MCF 10A (cell line): ENCODE measurements around the gene ERN2. TPM values are rescaled to one million over a fixed set of nuclear protein-coding genes. Genes with fewer than 3 reads are reported as not detected.
"Not testable (repeated sequence)": the region's sequence is repeated elsewhere in the genome, so short reads cannot be mapped to it uniquely, and the experiment has no call there.

Experiments
- BruUV-seq: library from RNA; stranded (reverse); fragments of 400-500 nt; replicated peaks from 2 replicates; lab custom pipeline; 2021; lab: Mats Ljungman, UMichigan
- CTCF ChIA-PET: fragments of 300-600 bp; sonication (Branson Sonifier 250); formaldehyde crosslinking; extraction: SDS; loops from one replicate; lab custom pipeline; 2021; ENCODE audit warnings: antibody characterized with exemption, inconsistent platforms; lab: Yijun Ruan, JAX
- POLR2A ChIA-PET: fragments of 300-600, 350-650 bp; sonication (Branson Sonifier 250); formaldehyde crosslinking; extraction: SDS; loops from one replicate; lab custom pipeline; 2020; ENCODE audit warnings: antibody characterized with exemption, inconsistent platforms; lab: Yijun Ruan, JAX
- DNase-seq: peaks from one replicate; pipeline ENCODE4 v3.0.0-alpha.2; 2018; ENCODE audit not compliant: unreplicated experiment
- H3K27ac Mint-ChIP-seq: one replicate; pipeline ENCODE4 v1.8.0; 2022; ENCODE audit warnings: mild to moderate bottlenecking, low read depth, mixed read lengths; ENCODE audit not compliant: unreplicated experiment
- H3K27me3 Mint-ChIP-seq: one replicate; pipeline ENCODE4 v1.8.0; 2022; ENCODE audit warnings: mixed read lengths; ENCODE audit not compliant: insufficient read depth, unreplicated experiment
- H3K36me3 Mint-ChIP-seq: one replicate; pipeline ENCODE4 v1.8.0; 2022; ENCODE audit warnings: mild to moderate bottlenecking, moderate library complexity, mixed read lengths; ENCODE audit not compliant: insufficient read depth, unreplicated experiment
- H3K4me1 Mint-ChIP-seq: one replicate; pipeline ENCODE4 v1.8.0; 2022; ENCODE audit warnings: mixed read lengths; ENCODE audit not compliant: insufficient read depth, unreplicated experiment
- H3K4me3 Mint-ChIP-seq: one replicate; pipeline ENCODE4 v1.8.0; 2022; ENCODE audit warnings: mild to moderate bottlenecking, moderate library complexity, mixed read lengths; ENCODE audit not compliant: unreplicated experiment
- H3K9me3 Mint-ChIP-seq: one replicate; pipeline ENCODE4 v1.8.0; 2022; ENCODE audit warnings: mixed read lengths; ENCODE audit not compliant: unreplicated experiment
- intact Hi-C: fragments of 100-400 bp; cut with micrococcal nuclease; formaldehyde crosslinking; loops from 2 replicates; pipeline ENCODE4 v1.14.1; 2022
- total RNA-seq: library from RNA; stranded (reverse); gene quantifications from 2 replicates; pipeline ENCODE4 v1.2.3, GENCODE V29; 2022
- TF ChIP-seq, protein P1 (sequence below): fragments of 200-600 bp; IDR thresholded peaks from one replicate; pipeline ENCODE4 v1.8.0; 2022; ENCODE audit warnings: antibody characterized with exemption, mild to moderate bottlenecking; ENCODE audit not compliant: unreplicated experiment

The ERN2 gene
- total RNA-seq, 1 experiment from 2014 or later = not detected

DNA sequence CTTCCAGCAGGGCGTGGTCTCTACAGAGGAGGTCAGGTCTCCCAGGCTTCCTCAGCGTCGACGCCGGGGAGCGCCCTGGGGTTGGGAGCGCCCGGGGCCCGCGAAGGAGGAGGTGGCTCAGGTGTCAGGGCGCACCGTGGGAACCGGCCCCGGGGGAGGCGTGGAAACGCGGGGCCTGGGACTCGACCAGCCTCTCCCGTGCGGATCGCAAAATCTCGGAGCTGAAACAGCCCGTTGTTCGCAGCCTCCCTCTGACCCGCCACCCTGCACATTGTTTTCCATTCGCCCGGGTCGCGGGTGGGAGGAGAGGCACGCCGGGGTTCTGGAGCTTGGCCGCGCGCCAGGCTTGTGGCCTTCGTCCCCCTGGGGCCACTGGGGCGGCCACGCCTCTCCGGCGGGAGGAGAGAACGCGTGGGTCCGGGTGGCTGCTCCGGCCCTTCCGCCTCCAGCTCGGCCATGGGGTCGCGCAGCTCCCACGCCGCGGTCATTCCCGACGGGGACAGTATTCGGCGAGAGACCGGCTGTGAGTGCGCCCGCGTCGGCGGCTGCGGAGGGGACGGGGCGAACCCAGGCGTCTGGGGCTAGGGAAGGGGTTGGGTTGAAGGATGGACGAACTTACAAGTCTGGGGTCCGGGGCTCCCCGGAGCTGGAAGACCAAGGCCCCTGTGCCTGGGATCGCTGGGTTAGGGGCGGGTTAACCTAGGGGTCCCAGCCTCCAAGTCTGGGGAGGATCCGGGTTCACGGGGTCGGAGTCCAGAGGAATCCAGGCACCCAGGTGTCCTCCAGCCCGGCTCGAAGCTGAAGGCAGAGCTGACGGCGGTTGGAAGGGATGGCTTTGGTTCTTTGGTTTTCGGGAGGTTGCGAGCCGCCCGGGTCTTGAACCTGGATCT is 41.8 kb upstream of the ERN2 start, which contains the start of gene CHP2:
Gene CHP2, plus strand, starts transcription at position 433 of the 890 bp plus-strand sequence. Its CDS starts 24 bp downstream, at position 457.
- H3K4me3 Mint-ChIP-seq = no peak within 1 kb of the TSS
- no peak within 1 kb of the TSS for H3K27ac Mint-ChIP-seq
- ChIA-PET POLR2A (no interaction called here), CTCF (no interaction called here)
- peaks cover 26% of the 10 kb centered on the region for H3K27me3 Mint-ChIP-seq
- peaks cover 7% of the 10 kb centered on the region for H3K9me3 Mint-ChIP-seq
- H3K4me1 Mint-ChIP-seq = no peaks in the 10 kb centered on the region
- TF ChIP-seq, protein P1, sequence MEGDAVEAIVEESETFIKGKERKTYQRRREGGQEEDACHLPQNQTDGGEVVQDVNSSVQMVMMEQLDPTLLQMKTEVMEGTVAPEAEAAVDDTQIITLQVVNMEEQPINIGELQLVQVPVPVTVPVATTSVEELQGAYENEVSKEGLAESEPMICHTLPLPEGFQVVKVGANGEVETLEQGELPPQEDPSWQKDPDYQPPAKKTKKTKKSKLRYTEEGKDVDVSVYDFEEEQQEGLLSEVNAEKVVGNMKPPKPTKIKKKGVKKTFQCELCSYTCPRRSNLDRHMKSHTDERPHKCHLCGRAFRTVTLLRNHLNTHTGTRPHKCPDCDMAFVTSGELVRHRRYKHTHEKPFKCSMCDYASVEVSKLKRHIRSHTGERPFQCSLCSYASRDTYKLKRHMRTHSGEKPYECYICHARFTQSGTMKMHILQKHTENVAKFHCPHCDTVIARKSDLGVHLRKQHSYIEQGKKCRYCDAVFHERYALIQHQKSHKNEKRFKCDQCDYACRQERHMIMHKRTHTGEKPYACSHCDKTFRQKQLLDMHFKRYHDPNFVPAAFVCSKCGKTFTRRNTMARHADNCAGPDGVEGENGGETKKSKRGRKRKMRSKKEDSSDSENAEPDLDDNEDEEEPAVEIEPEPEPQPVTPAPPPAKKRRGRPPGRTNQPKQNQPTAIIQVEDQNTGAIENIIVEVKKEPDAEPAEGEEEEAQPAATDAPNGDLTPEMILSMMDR = no peak
- intact Hi-C loops = no loop called here
- DNase-seq = no peak
- no peaks in the 10 kb centered on the region for H3K36me3 Mint-ChIP-seq
- BruUV-seq = no TSS peak

GRCh38 chr16:23753908-23754593 is 41.0 kb upstream of the ERN2 start:
- ChIA-PET POLR2A (no interaction called here), CTCF (interaction anchor here (2.3 kb wide), 1 partner anchor 282 kb away, joined by 6 read pairs; no protein-coding TSS in a partner anchor)
- H3K27ac Mint-ChIP-seq = no peak overlapping the region
- no peak overlapping the region for H3K4me3 Mint-ChIP-seq
- intact Hi-C loops = no loop called here
- TF ChIP-seq, protein P1 = no peak
- peaks cover 7% of the 10 kb centered on the region for H3K9me3 Mint-ChIP-seq
- H3K36me3 Mint-ChIP-seq = no peaks in the 10 kb centered on the region
- no TSS peak for BruUV-seq
- peaks cover 26% of the 10 kb centered on the region for H3K27me3 Mint-ChIP-seq
- no peaks in the 10 kb centered on the region for H3K4me1 Mint-ChIP-seq
- DNase-seq = no peak

DNA sequence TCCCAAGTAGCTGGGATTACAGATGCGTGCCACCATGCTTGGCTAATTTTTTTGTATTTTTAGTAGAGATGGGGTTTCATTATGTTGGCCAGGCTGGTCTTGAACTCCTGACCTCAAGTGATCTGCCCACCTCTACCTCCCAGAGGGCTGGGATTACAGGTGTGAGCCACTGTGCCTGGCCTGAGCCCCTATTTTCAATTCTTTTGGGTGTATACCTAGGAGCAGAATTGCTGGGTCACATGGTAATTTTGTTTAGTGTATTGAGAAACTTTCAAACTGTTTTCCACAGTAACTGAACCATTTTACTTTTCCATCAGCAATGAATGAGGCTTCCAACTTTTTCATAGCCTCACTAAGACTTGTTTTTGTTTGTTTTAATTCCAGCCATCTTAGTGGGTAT is 38.0 kb upstream of the ERN2 start:
- intact Hi-C loops, H3K36me3 Mint-ChIP-seq, H3K9me3 Mint-ChIP-seq, BruUV-seq, H3K27ac Mint-ChIP-seq, POLR2A ChIA-PET, H3K4me1 Mint-ChIP-seq, H3K4me3 Mint-ChIP-seq, DNase-seq: not testable (repeated sequence)
- CTCF ChIA-PET = interaction anchor here (0.6 kb wide), 1 partner anchor 284 kb away, joined by 4 read pairs; no protein-coding TSS in a partner anchor
- H3K27me3 Mint-ChIP-seq = peaks cover 23% of the 10 kb centered on the region

- no peak overlapping the region for H3K27ac Mint-ChIP-seq
- ChIA-PET POLR2A (no interaction called here), CTCF (interaction anchor here (0.6 to 0.8 kb wide), 2 partner anchors 13 to 293 kb away, joined by 3 read pairs; no protein-coding TSS in a partner anchor)
- TF ChIP-seq, protein P1 = no peak
- no peaks in the 10 kb centered on the region for H3K4me1 Mint-ChIP-seq
- no peaks in the 10 kb centered on the region for H3K9me3 Mint-ChIP-seq
- H3K36me3 Mint-ChIP-seq = no peaks in the 10 kb centered on the region
- no peak for DNase-seq
- BruUV-seq = no TSS peak
- peaks cover 24% of the 10 kb centered on the region for H3K27me3 Mint-ChIP-seq
- H3K4me3 Mint-ChIP-seq = no peak overlapping the region
- intact Hi-C loops = no loop called here
Measured at GRCh38 chr16:23748630-23749029, 35.6 kb upstream of the ERN2 start.
